ENCODE measurements around the gene IRF2BP1.

IRF2BP1 gene

DNA sequence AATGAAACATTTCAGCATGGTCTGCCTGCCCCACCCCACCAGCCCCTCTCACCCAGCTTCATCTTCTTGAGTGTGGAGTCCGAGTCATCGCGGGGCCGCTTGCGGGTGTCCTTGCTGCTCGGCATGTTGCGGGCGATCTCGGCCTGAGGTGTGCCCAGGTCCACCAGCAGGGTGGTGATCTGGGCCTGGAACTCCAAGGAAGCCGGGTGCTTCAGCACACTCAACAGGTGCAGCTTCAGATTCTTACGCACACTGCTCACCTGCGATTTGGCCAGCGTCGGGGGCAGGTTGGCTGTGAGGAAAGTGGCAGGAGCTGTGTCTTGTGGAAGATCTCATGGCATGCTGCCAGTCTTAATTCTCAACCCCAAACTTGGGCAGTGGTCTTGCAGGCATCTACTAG is 43.7 kb downstream of the IRF2BP1 start:
- Histone ChIP-seq H3K4me1 (no peaks in the 10 kb centered on the region), H3K79me2 (peaks cover 6% of the 10 kb centered on the region), H3K27ac (no peak overlapping the region), H3K9me3 (ENCODE audit: control insufficient read depth, low read length) (no peaks in the 10 kb centered on the region), H2AFZ (no peak overlapping the region), H3K9ac (no peak overlapping the region), H3K27me3 (ENCODE audit: control insufficient read depth, insufficient read depth, low read length) (no peaks in the 10 kb centered on the region), H3K4me3 (ENCODE audit: low read depth, low read length) (no peak overlapping the region), H3K4me2 (ENCODE audit: low read length) (no peak overlapping the region), H3K36me3 (ENCODE audit: control insufficient read depth, insufficient read depth, low read length) (no peaks in the 10 kb centered on the region)
- TF ChIP-seq, protein P1, sequence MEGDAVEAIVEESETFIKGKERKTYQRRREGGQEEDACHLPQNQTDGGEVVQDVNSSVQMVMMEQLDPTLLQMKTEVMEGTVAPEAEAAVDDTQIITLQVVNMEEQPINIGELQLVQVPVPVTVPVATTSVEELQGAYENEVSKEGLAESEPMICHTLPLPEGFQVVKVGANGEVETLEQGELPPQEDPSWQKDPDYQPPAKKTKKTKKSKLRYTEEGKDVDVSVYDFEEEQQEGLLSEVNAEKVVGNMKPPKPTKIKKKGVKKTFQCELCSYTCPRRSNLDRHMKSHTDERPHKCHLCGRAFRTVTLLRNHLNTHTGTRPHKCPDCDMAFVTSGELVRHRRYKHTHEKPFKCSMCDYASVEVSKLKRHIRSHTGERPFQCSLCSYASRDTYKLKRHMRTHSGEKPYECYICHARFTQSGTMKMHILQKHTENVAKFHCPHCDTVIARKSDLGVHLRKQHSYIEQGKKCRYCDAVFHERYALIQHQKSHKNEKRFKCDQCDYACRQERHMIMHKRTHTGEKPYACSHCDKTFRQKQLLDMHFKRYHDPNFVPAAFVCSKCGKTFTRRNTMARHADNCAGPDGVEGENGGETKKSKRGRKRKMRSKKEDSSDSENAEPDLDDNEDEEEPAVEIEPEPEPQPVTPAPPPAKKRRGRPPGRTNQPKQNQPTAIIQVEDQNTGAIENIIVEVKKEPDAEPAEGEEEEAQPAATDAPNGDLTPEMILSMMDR (IDR thresholded peaks at IDR 0.05) = no peak

DNA sequence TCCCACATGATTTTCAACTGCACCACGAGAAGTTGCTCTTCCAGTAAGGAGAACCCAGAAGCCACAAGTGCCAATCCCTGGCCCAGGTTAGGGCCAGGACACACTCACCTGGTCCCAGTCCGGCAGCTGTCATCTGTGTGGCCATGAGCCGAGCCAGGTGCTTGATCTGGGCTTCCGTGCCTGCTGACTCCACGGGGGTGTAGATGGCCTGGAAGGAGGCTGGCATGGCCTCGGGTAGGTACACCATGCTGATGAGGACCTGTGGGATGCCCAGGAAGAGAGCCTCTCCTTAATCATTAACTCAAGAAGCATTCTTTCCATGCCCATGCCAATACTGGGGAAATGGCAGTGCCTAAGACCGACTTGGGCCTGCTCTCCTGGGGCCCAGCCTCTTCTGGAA is 51.0 kb downstream of the IRF2BP1 start:
- Histone ChIP-seq H3K9ac (no peak overlapping the region), H3K4me1 (no peaks in the 10 kb centered on the region), H3K4me2 (ENCODE audit: low read length) (no peak overlapping the region), H3K36me3 (ENCODE audit: control insufficient read depth, insufficient read depth, low read length) (peaks cover 3% of the 10 kb centered on the region), H3K27me3 (ENCODE audit: control insufficient read depth, insufficient read depth, low read length) (no peaks in the 10 kb centered on the region), H3K4me3 (ENCODE audit: low read depth, low read length) (no peak overlapping the region), H3K27ac (no peak overlapping the region), H3K9me3 (ENCODE audit: control insufficient read depth, low read length) (no peaks in the 10 kb centered on the region), H2AFZ (no peak overlapping the region), H3K79me2 (no peaks in the 10 kb centered on the region)
- TF ChIP-seq, protein P1 (IDR thresholded peaks at IDR 0.05) = no peak

Measured in parathyroid adenoma (tissue), 2 donors.